ENCODE data around the gene PNPLA7. TPM values are rescaled to one million over a fixed set of nuclear protein-coding genes. Genes with fewer than 3 reads are reported as not detected.

Gene PNPLA7
- polyA plus RNA-seq, 1 of the 3 experiments (the other 2 are of a cell fraction) = 0.99 TPM

DNA sequence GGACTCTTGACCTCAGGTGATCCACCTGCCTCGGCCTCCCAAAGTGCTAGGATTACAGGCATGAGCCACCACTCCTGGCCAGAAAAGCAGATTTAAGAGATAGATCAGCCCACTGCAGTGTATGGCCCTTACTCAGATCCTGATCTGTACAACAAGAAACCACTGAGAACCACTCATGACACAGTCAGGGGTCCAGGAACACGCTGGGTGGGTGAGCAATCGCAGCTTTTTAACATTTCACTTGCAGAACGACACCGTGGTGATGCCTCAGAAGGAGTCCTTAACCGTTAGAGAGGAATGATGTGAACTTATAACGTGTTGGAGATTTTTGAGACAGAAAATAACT lies 45.8 kb downstream of the PNPLA7 start:
- DNase-seq = no peak
- Histone ChIP-seq H3K4me1 (ENCODE audit: control insufficient read depth in 1 of 2, insufficient read depth in 2 of 2, low read depth in 1 of 2, low read length in 1 of 2) (no peaks in the 10 kb centered on the region), H3K27ac (ENCODE audit: low read depth in 2 of 2, low read length in 1 of 2) (no peak overlapping the region), H3K4me3 (ENCODE audit: low read depth in 2 of 2, low read length in 1 of 2) (no peak overlapping the region), H3K79me2 (ENCODE audit: insufficient read depth) (no peaks in the 10 kb centered on the region), H4K20me1 (ENCODE audit: insufficient read depth) (no peaks in the 10 kb centered on the region), H3K9ac (no peak overlapping the region), H3K36me3 (replicated peaks in 1 of 2; ENCODE audit: control insufficient read depth in 1 of 2, insufficient read depth in 2 of 2, low read length in 1 of 2) (no peaks in the 10 kb centered on the region), H2AFZ (ENCODE audit: low read depth) (no peak overlapping the region), H3K9me2 (no peaks in the 10 kb centered on the region), H3K4me2 (no peak overlapping the region), H3F3A (replicated peaks; ENCODE audit: insufficient read depth) (peaks cover 5% of the 10 kb centered on the region), H3K27me3 (ENCODE audit: insufficient read depth) (no peaks in the 10 kb centered on the region), H3K9me3 (no peaks in the 10 kb centered on the region)
- WGBS (ENCODE audit: low lambda C conversion rate) = 83% methylated on average over 7 of the region's 7 CpGs
- ChIA-PET CTCF (no interaction called here), POLR2A (no interaction called here)
- TF ChIP-seq, protein P1, sequence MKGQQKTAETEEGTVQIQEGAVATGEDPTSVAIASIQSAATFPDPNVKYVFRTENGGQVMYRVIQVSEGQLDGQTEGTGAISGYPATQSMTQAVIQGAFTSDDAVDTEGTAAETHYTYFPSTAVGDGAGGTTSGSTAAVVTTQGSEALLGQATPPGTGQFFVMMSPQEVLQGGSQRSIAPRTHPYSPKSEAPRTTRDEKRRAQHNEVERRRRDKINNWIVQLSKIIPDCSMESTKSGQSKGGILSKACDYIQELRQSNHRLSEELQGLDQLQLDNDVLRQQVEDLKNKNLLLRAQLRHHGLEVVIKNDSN (IDR thresholded peaks at IDR 0.05; ENCODE audit: borderline replicate concordance, low read depth) = no peak
- TF ChIP-seq POLR2AphosphoS5 (IDR thresholded peaks at IDR 0.05; ENCODE audit: low read depth, low read length) (no peak), RXRA (IDR thresholded peaks at IDR 0.05; ENCODE audit: borderline replicate concordance, low read depth) (no peak), TEAD4 (IDR thresholded peaks at IDR 0.05; ENCODE audit: borderline replicate concordance, insufficient read depth) (no peak), EZH2phosphoT487 (IDR thresholded peaks at IDR 0.05; ENCODE audit: borderline replicate concordance, low read depth) (no peak), MXI1 (IDR thresholded peaks at IDR 0.05; ENCODE audit: low read depth, low read length) (no peak), SMC3 (IDR thresholded peaks at IDR 0.05; ENCODE audit: low read depth, low read length) (no peak)
- TF ChIP-seq, protein P2, sequence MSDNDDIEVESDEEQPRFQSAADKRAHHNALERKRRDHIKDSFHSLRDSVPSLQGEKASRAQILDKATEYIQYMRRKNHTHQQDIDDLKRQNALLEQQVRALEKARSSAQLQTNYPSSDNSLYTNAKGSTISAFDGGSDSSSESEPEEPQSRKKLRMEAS (IDR thresholded peaks at IDR 0.05; ENCODE audit: low read depth) = no peak
- TF ChIP-seq, protein P3, sequence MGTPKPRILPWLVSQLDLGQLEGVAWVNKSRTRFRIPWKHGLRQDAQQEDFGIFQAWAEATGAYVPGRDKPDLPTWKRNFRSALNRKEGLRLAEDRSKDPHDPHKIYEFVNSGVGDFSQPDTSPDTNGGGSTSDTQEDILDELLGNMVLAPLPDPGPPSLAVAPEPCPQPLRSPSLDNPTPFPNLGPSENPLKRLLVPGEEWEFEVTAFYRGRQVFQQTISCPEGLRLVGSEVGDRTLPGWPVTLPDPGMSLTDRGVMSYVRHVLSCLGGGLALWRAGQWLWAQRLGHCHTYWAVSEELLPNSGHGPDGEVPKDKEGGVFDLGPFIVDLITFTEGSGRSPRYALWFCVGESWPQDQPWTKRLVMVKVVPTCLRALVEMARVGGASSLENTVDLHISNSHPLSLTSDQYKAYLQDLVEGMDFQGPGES (IDR thresholded peaks at IDR 0.05; ENCODE audit: low read depth, low read length) = no peak

DNA sequence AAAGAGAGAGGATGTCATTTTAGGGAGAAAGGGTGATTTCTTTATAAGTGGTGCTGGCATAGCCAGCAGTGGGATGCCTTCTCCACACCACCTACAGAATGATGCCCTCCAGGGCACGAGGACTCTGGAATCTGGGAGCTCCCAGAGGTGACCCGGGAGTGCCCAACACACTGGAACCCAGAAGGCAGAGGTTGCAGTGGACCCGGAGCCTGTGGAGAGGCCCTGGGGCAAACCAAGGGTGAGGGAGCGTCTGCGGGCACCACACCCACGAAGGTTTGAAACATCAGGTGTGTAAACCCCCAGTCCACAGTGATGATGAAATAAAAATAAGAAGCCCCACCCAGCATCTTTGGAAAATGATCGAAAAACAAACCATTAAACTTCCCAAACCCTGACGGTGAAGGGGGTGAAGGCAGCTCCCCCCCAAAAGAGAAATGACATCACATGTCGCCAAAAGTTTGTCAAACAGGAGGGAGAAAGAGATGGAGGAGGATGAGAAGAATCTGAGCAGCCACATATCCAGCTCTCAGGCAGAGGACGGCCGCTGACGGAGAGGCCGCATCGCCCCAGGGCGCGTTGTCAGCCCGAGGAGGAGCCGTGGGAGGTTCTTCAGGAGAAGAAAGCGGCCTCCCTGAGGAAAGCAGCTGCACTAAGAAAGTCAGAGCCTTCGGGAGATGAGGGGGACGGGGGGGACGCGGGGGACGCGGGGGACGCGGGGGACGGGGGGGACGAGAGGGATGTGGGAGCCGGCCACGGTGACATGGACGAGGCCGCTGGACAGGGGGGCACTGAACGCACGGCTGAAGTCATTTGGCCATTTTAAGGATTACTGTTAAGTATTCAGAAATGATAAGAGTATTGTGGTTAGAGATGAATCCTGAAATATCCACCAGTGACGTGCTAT lies 47.9 kb downstream of the PNPLA7 start:
- Histone ChIP-seq H3K79me2 (ENCODE audit: insufficient read depth) (no peaks in the 10 kb centered on the region), H3K4me1 (ENCODE audit: control insufficient read depth in 1 of 2, insufficient read depth in 2 of 2, low read depth in 1 of 2, low read length in 1 of 2) (no peaks in the 10 kb centered on the region), H3K27ac (ENCODE audit: low read depth in 2 of 2, low read length in 1 of 2) (no peak overlapping the region), H2AFZ (ENCODE audit: low read depth) (no peak overlapping the region), H3K36me3 (replicated peaks in 1 of 2; ENCODE audit: control insufficient read depth in 1 of 2, insufficient read depth in 2 of 2, low read length in 1 of 2) (no peaks in the 10 kb centered on the region), H3K4me2 (no peak overlapping the region), H4K20me1 (ENCODE audit: insufficient read depth) (no peaks in the 10 kb centered on the region), H3K27me3 (ENCODE audit: insufficient read depth) (no peaks in the 10 kb centered on the region), H3K9me2 (no peaks in the 10 kb centered on the region), H3K9me3 (no peaks in the 10 kb centered on the region), H3F3A (replicated peaks; ENCODE audit: insufficient read depth) (no peaks in the 10 kb centered on the region), H3K9ac (no peak overlapping the region), H3K4me3 (ENCODE audit: low read depth in 2 of 2, low read length in 1 of 2) (no peak overlapping the region)
- POLR2A ChIA-PET = no interaction called here
- 37% methylated on average over 36 of the region's 36 CpGs for WGBS (ENCODE audit: low lambda C conversion rate)
- peak; percentile 89 for DNase-seq
- CTCF ChIA-PET = no interaction called here
- TF ChIP-seq, protein P3 (IDR thresholded peaks at IDR 0.05; ENCODE audit: low read depth, low read length) = no peak
- TF ChIP-seq NRF1 (IDR thresholded peaks at IDR 0.05; ENCODE audit: low read depth, low read length) (no peak), GABPA (IDR thresholded peaks at IDR 0.05; ENCODE audit: low read depth) (no peak), SIN3A (IDR thresholded peaks at IDR 0.05; ENCODE audit: borderline replicate concordance, low read depth, low read length) (no peak), JUND (IDR thresholded peaks at IDR 0.05) (no peak), CHD2 (IDR thresholded peaks at IDR 0.05; ENCODE audit: low read length, partially characterized antibody) (no peak), FOXJ3 (CRISPR knock-in tag; IDR thresholded peaks at IDR 0.05) (no peak), RAD21 (IDR thresholded peaks at IDR 0.05; ENCODE audit: low read length) (no peak), RFX5 (IDR thresholded peaks at IDR 0.05; ENCODE audit: low read length) (no peak), ELF1 (IDR thresholded peaks at IDR 0.05) (no peak), RCOR1 (IDR thresholded peaks at IDR 0.05; ENCODE audit: low read length) (no peak)
- TF ChIP-seq, protein P4, sequence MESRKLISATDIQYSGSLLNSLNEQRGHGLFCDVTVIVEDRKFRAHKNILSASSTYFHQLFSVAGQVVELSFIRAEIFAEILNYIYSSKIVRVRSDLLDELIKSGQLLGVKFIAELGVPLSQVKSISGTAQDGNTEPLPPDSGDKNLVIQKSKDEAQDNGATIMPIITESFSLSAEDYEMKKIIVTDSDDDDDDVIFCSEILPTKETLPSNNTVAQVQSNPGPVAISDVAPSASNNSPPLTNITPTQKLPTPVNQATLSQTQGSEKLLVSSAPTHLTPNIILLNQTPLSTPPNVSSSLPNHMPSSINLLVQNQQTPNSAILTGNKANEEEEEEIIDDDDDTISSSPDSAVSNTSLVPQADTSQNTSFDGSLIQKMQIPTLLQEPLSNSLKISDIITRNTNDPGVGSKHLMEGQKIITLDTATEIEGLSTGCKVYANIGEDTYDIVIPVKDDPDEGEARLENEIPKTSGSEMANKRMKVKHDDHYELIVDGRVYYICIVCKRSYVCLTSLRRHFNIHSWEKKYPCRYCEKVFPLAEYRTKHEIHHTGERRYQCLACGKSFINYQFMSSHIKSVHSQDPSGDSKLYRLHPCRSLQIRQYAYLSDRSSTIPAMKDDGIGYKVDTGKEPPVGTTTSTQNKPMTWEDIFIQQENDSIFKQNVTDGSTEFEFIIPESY (IDR thresholded peaks at IDR 0.05; ENCODE audit: borderline replicate concordance, low read depth) = no peak
- TF ChIP-seq, protein P5, sequence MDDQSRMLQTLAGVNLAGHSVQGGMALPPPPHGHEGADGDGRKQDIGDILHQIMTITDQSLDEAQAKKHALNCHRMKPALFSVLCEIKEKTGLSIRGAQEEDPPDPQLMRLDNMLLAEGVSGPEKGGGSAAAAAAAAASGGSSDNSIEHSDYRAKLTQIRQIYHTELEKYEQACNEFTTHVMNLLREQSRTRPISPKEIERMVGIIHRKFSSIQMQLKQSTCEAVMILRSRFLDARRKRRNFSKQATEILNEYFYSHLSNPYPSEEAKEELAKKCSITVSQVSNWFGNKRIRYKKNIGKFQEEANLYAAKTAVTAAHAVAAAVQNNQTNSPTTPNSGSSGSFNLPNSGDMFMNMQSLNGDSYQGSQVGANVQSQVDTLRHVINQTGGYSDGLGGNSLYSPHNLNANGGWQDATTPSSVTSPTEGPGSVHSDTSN (IDR thresholded peaks at IDR 0.05) = no peak

All from SK-N-SH (cell line).